ENCODE results near the gene SIPA1L3.

DNA sequence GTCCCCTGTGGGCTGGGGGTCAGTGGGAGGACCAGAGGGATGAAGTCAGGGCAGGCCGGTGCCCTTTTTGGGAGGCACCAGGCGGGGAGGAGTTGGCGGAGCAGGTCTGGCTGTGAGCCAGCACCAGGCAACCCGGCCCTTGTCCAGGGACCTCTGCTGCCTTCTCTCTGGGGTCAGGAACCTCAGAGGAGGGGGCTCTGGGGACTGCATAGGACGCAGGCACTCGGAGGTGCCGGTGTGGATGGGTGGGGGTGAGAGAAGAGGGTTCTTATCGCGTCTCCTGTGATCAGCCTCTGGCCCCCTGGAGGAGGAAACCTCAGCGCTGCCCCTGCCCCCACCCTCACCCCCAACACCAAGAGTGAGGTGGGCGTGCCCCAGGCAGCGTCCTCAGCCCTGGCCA, 300.5 kb downstream of the SIPA1L3 start:
- no peak for TF ChIP-seq EZH2phosphoT487 (IDR thresholded peaks at IDR 0.05; ENCODE audit: low read depth, severe bottlenecking, unreplicated experiment)
- TF ChIP-seq, protein P1, sequence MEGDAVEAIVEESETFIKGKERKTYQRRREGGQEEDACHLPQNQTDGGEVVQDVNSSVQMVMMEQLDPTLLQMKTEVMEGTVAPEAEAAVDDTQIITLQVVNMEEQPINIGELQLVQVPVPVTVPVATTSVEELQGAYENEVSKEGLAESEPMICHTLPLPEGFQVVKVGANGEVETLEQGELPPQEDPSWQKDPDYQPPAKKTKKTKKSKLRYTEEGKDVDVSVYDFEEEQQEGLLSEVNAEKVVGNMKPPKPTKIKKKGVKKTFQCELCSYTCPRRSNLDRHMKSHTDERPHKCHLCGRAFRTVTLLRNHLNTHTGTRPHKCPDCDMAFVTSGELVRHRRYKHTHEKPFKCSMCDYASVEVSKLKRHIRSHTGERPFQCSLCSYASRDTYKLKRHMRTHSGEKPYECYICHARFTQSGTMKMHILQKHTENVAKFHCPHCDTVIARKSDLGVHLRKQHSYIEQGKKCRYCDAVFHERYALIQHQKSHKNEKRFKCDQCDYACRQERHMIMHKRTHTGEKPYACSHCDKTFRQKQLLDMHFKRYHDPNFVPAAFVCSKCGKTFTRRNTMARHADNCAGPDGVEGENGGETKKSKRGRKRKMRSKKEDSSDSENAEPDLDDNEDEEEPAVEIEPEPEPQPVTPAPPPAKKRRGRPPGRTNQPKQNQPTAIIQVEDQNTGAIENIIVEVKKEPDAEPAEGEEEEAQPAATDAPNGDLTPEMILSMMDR (IDR thresholded peaks at IDR 0.05; ENCODE audit: poor library complexity) = no peak
